Measurements from ENCODE around the gene LOXL1. TPM values are rescaled to one million over a fixed set of nuclear protein-coding genes. Genes with fewer than 3 reads are reported as not detected.

LOXL1 gene
- polyA plus RNA-seq, 1 experiment: 92.9 TPM

- peaks cover 16% of the 10 kb centered on the region for H3K27me3 ChIP-seq (ENCODE audit: control insufficient read depth, insufficient read depth, low read length)
- no peak for DNase-seq (ENCODE audit: low read depth)
- ChIA-PET CTCF (interaction anchor here (1.1 to 3.0 kb wide), 3 partner anchors 9 to 19 kb away, joined by 4 to 15 read pairs (median 15); partner anchors contain the start of gene TBC1D21), POLR2A (no interaction called here)
- no peak for TF ChIP-seq CTCF (IDR thresholded peaks at IDR 0.05; ENCODE audit: insufficient read depth, low read depth, low read length)
- no peak overlapping the region for H3K4me3 ChIP-seq (ENCODE audit: low read depth, low read length)
- no peaks in the 10 kb centered on the region for H3K36me3 ChIP-seq (ENCODE audit: control insufficient read depth, insufficient read depth, low read length)
Observed at GRCh38 chr15:73888224-73889041, 37.8 kb upstream of the LOXL1 start.

GRCh38 chr15:73889053-73889761 lies 37.1 kb upstream of the LOXL1 start:
- DNase-seq (ENCODE audit: low read depth): no peak
- H3K36me3 ChIP-seq (ENCODE audit: control insufficient read depth, insufficient read depth, low read length): no peaks in the 10 kb centered on the region
- H3K27me3 ChIP-seq (ENCODE audit: control insufficient read depth, insufficient read depth, low read length): peaks cover 15% of the 10 kb centered on the region
- CTCF ChIA-PET: interaction anchor here (0.8 to 3.0 kb wide), 4 partner anchors 8 to 18 kb away, joined by 3 to 15 read pairs (median 10); partner anchors contain the start of gene TBC1D21
- TF ChIP-seq CTCF (IDR thresholded peaks at IDR 0.05; ENCODE audit: insufficient read depth, low read depth, low read length): no peak
- H3K4me3 ChIP-seq (ENCODE audit: low read depth, low read length): no peak overlapping the region
- POLR2A ChIA-PET: no interaction called here

GRCh38 chr15:73889762-73890124 lies 36.5 kb upstream of the LOXL1 start:
- ChIA-PET POLR2A (no interaction called here), CTCF (interaction anchor here (0.8 to 3.0 kb wide), 5 partner anchors 8 to 18 kb away, joined by 3 to 15 read pairs (median 5); partner anchors contain the start of gene TBC1D21)
- no peak for DNase-seq (ENCODE audit: low read depth)
- Histone ChIP-seq H3K27me3 (ENCODE audit: control insufficient read depth, insufficient read depth, low read length) (peaks cover 15% of the 10 kb centered on the region), H3K36me3 (ENCODE audit: control insufficient read depth, insufficient read depth, low read length) (no peaks in the 10 kb centered on the region), H3K4me3 (ENCODE audit: low read depth, low read length) (no peak overlapping the region)
- no peak for TF ChIP-seq CTCF (IDR thresholded peaks at IDR 0.05; ENCODE audit: insufficient read depth, low read depth, low read length)

- Histone ChIP-seq H3K4me3 (ENCODE audit: low read depth, low read length) (no peak overlapping the region), H3K27me3 (ENCODE audit: control insufficient read depth, insufficient read depth, low read length) (peaks cover 7% of the 10 kb centered on the region; the same call in 1 of the 2 replicates), H3K36me3 (ENCODE audit: control insufficient read depth, insufficient read depth, low read length) (no peaks in the 10 kb centered on the region)
- DNase-seq (ENCODE audit: low read depth): no peak
- POLR2A ChIA-PET: no interaction called here
- CTCF ChIA-PET: interaction anchor here (1.0 to 4.5 kb wide), 5 partner anchors 11 to 18 kb away, joined by 3 to 27 read pairs (median 6); partner anchors contain the start of gene TBC1D21
- no peak for TF ChIP-seq CTCF (IDR thresholded peaks at IDR 0.05; ENCODE audit: insufficient read depth, low read depth, low read length)
Observed at GRCh38 chr15:73891328-73892315, 34.6 kb upstream of the LOXL1 start.
